Measurements from ENCODE around the gene GFI1. TPM values are rescaled to one million over a fixed set of nuclear protein-coding genes. Genes with fewer than 3 reads are reported as not detected.

GFI1 gene
- total and polyA plus RNA-seq, 2 of the 13 experiments (the other 11 are each of a cell fraction or from before 2014, with no cell fraction given), result 10.3 to 10.5 TPM

GRCh38 chr1:92441697-92442342 is 44.9 kb downstream of the GFI1 start (continued):
- TF ChIP-seq ZBTB34 (CRISPR knock-in tag; IDR thresholded peaks at IDR 0.05) (no peak), ZNF446 (CRISPR knock-in tag; IDR thresholded peaks at IDR 0.05) (no peak), GMEB1 (CRISPR knock-in tag; IDR thresholded peaks at IDR 0.05; ENCODE audit: borderline replicate concordance) (peak; percentile 69; the same call in 1 of the 2 replicates), ZFP62 (CRISPR knock-in tag; IDR thresholded peaks at IDR 0.05) (no peak), SNAPC4 (CRISPR knock-in tag; IDR thresholded peaks at IDR 0.05) (no peak), ZEB1 (IDR thresholded peaks at IDR 0.05; ENCODE audit: insufficient replicate concordance, low read depth) (peak; percentile 31), BHLHE40 (IDR thresholded peaks at IDR 0.05; ENCODE audit: low read length) (peak; percentile 55; the same call in 1 of the 2 replicates), PBX3 (CRISPR knock-in tag; IDR thresholded peaks at IDR 0.05; ENCODE audit: borderline replicate concordance) (no peak), ISX (CRISPR knock-in tag; conservative IDR thresholded peaks at IDR 0.05) (0 out of 2 replicates have a peak, but pooled peaks have one; percentile 9), TOPORS (CRISPR knock-in tag; IDR thresholded peaks at IDR 0.05) (peak; percentile 58), ZNF598 (CRISPR knock-in tag; IDR thresholded peaks at IDR 0.05; ENCODE audit: borderline replicate concordance) (peak; percentile 45; the same call in 1 of the 2 replicates), RBAK (CRISPR knock-in tag; IDR thresholded peaks at IDR 0.05) (no peak), THYN1 (CRISPR knock-in tag; IDR thresholded peaks at IDR 0.05; ENCODE audit: borderline replicate concordance, low read depth) (0 out of 2 replicates have a peak, but pooled peaks have one; percentile 32)

Measured in HepG2 (cell line).